Sigmoid colon (tissue), 4 donors: ENCODE results near the gene CAPZA1.

ENCODE experiments used
- CTCF ChIP-seq, 4 experiments: fragments of 450-650 bp in 3 of 4; fragments of 200-600 bp in 1 of 4; IDR thresholded peaks; one replicate each; pipeline ENCODE4 v1.5.1; 2016 to 2019; ENCODE audit warnings: antibody characterized with exemption in 4 of 4, mild to moderate bottlenecking in 3 of 4, moderate library complexity in 2 of 4
- POLR2A ChIP-seq, 2 donors: fragments of 450-650 bp; IDR thresholded peaks; one replicate each; pipeline ENCODE4 v1.6.1; 2016; ENCODE audit warnings: antibody characterized with exemption in 2 of 2, mild to moderate bottlenecking in 2 of 2, moderate library complexity in 2 of 2
- POLR2AphosphoS5 ChIP-seq, 4 donors: sonication (generic); formaldehyde crosslinking; IDR thresholded peaks; one replicate each; pipeline ENCODE4 v1.6.1; 2017; ENCODE audit warnings: antibody characterized with exemption in 4 of 4

GRCh38 chr1:112583366-112583765 is 36.3 kb upstream of the CAPZA1 start:
- TF ChIP-seq POLR2AphosphoS5 (IDR thresholded peaks at IDR 0.05) (no peak), CTCF (IDR thresholded peaks at IDR 0.05) (no peak), POLR2A (IDR thresholded peaks at IDR 0.05) (no peak)
